ENCODE results near the gene NOXRED1. TPM values are rescaled to one million over a fixed set of nuclear protein-coding genes. Genes with fewer than 3 reads are reported as not detected.
"Not testable (repeated sequence)": the region's sequence is repeated elsewhere in the genome, so short reads cannot be mapped to it uniquely, and the experiment has no call there.

The NOXRED1 gene
- total RNA-seq, 1 experiment from 2014 or later: 0.10 TPM

GRCh38 chr14:77416836-77417235, 6.5 kb downstream of the NOXRED1 start:
- no peak for DNase-seq (ENCODE audit: low read depth, low spot score)
- intact Hi-C loops (cut with micrococcal nuclease; ENCODE audit: unreplicated experiment) (no loop called here), in situ Hi-C loops (cut with HindIII; ENCODE audit: low pct_unique_long_range_greater_than_20kb, low sequenced_read_pairs) (no loop called here)
- no peak overlapping the region for H3K4me3 ChIP-seq (ENCODE audit: low read depth in 2 of 2, low read length in 2 of 2)
- CTCF ChIA-PET: no interaction called here
- POLR2A ChIA-PET: no interaction called here
- H3K36me3 ChIP-seq (ENCODE audit: control insufficient read depth, insufficient read depth, low read length): no peaks in the 10 kb centered on the region
- no peak for ATAC-seq
- no peaks in the 10 kb centered on the region for H3K27me3 ChIP-seq (ENCODE audit: control insufficient read depth, insufficient read depth, low read length)
- H3K27ac ChIP-seq (ENCODE audit: low read length): no peak overlapping the region
- H3K4me1 ChIP-seq (ENCODE audit: control insufficient read depth, insufficient read depth, low read length): no peaks in the 10 kb centered on the region
- H3K9me3 ChIP-seq (ENCODE audit: control insufficient read depth, insufficient read depth, low read depth, low read length): no peaks in the 10 kb centered on the region
- no TSS peak for BruUV-seq (replicated peaks)
- TF ChIP-seq SIN3A (IDR thresholded peaks at IDR 0.05; ENCODE audit: borderline replicate concordance, insufficient read depth, low read depth, low read length) (no peak), REST (IDR thresholded peaks at IDR 0.05; ENCODE audit: insufficient read depth in 1 of 2, low read depth in 2 of 2, low read length in 1 of 2) (no peak), POLR2AphosphoS5 (IDR thresholded peaks at IDR 0.05; ENCODE audit: low read depth, low read length) (no peak), TCF7L2 (IDR thresholded peaks at IDR 0.05; ENCODE audit: low read depth, low read length) (no peak)
- TF ChIP-seq, protein P1, sequence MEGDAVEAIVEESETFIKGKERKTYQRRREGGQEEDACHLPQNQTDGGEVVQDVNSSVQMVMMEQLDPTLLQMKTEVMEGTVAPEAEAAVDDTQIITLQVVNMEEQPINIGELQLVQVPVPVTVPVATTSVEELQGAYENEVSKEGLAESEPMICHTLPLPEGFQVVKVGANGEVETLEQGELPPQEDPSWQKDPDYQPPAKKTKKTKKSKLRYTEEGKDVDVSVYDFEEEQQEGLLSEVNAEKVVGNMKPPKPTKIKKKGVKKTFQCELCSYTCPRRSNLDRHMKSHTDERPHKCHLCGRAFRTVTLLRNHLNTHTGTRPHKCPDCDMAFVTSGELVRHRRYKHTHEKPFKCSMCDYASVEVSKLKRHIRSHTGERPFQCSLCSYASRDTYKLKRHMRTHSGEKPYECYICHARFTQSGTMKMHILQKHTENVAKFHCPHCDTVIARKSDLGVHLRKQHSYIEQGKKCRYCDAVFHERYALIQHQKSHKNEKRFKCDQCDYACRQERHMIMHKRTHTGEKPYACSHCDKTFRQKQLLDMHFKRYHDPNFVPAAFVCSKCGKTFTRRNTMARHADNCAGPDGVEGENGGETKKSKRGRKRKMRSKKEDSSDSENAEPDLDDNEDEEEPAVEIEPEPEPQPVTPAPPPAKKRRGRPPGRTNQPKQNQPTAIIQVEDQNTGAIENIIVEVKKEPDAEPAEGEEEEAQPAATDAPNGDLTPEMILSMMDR (IDR thresholded peaks at IDR 0.05): no peak

- H3K27ac ChIP-seq (ENCODE audit: low read length); H3K9me3 ChIP-seq (ENCODE audit: control insufficient read depth, insufficient read depth, low read depth, low read length); DNase-seq (ENCODE audit: low read depth, low spot score); ATAC-seq; H3K4me3 ChIP-seq (ENCODE audit: low read depth in 2 of 2, low read length in 2 of 2); H3K36me3 ChIP-seq (ENCODE audit: control insufficient read depth, insufficient read depth, low read length); intact Hi-C loops (cut with micrococcal nuclease; ENCODE audit: unreplicated experiment); H3K27me3 ChIP-seq (ENCODE audit: control insufficient read depth, insufficient read depth, low read length); CTCF ChIA-PET; in situ Hi-C loops (cut with HindIII; ENCODE audit: low pct_unique_long_range_greater_than_20kb, low sequenced_read_pairs); BruUV-seq (replicated peaks); H3K4me1 ChIP-seq (ENCODE audit: control insufficient read depth, insufficient read depth, low read length); POLR2A ChIA-PET: not testable (repeated sequence)
Measured at GRCh38 chr14:77416098-77416497, 7.2 kb downstream of the NOXRED1 start.

DNA sequence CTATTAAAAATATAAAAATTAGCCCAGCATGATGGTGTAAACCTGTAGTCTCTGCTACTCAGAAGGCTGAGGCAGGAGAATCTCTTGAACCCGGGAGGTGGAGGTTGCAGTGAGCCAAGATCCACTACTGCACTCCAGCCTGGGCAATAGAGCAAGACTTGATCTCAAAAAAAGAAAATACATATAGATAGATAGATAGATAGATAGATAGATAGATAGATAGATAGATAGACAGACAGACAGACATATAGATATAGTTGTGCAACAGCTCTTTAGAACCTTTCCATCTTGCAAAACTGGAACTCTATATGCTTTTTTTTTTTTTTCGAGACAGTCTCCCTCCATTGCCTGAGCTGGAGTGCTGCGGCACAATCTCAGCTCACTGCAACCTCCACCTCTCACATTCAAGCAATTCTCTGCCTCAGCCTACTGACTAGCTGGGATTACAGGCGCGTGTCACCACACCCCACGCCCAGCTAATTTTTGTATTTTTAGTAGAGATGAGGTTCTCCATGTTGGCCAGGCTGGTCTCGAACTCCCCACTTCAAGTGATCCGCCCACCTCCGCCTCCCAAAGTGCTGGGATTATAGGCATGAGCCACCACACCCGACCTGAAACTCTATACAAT, 7.8 kb downstream of the NOXRED1 start:
- intact Hi-C loops (cut with micrococcal nuclease; ENCODE audit: unreplicated experiment); H3K27ac ChIP-seq (ENCODE audit: low read length); H3K36me3 ChIP-seq (ENCODE audit: control insufficient read depth, insufficient read depth, low read length); in situ Hi-C loops (cut with HindIII; ENCODE audit: low pct_unique_long_range_greater_than_20kb, low sequenced_read_pairs); H3K27me3 ChIP-seq (ENCODE audit: control insufficient read depth, insufficient read depth, low read length); BruUV-seq (replicated peaks); POLR2A ChIA-PET; CTCF ChIA-PET; DNase-seq (ENCODE audit: low read depth, low spot score); H3K9me3 ChIP-seq (ENCODE audit: control insufficient read depth, insufficient read depth, low read depth, low read length); ATAC-seq; H3K4me3 ChIP-seq (ENCODE audit: low read depth in 2 of 2, low read length in 2 of 2); H3K4me1 ChIP-seq (ENCODE audit: control insufficient read depth, insufficient read depth, low read length): not testable (repeated sequence)
